Measurements from ENCODE around the gene PLEKHH1. TPM values are rescaled to one million over a fixed set of nuclear protein-coding genes. Genes with fewer than 3 reads are reported as not detected.

The PLEKHH1 gene
- total and polyA plus RNA-seq, 11 donors, result 2.4 to 9.2 (median 5.2) TPM

GRCh38 chr14:67549734-67550133 is 16.6 kb downstream of the PLEKHH1 start:
- no peaks in the 10 kb centered on the region for H3K4me1 ChIP-seq
- H3K27me3 ChIP-seq, result no peaks in the 10 kb centered on the region
- no peak overlapping the region for H3K4me3 ChIP-seq
- no peaks in the 10 kb centered on the region for H3K36me3 ChIP-seq
- DNase-seq (no peak), ATAC-seq (no peak)
- no peak for TF ChIP-seq CTCF (IDR thresholded peaks at IDR 0.05)
- no peak for TF ChIP-seq POLR2A (IDR thresholded peaks at IDR 0.05)
- no peak overlapping the region for H3K27ac ChIP-seq
- WGBS, 4 donors, result 74 to 89% (median 84%) methylated on average over 4 of the region's 4 CpGs
- intact Hi-C loops (cut with DNase I), result no loop called here
- H3K9me3 ChIP-seq, result peaks cover 0 to 3% (median 0%) of the 10 kb centered on the region in 12 donors

- Histone ChIP-seq H3K4me1 (no peaks in the 10 kb centered on the region), H3K27me3 (no peaks in the 10 kb centered on the region), H3K27ac (no peak overlapping the region), H3K36me3 (no peaks in the 10 kb centered on the region), H3K9me3 (no peaks in the 10 kb centered on the region), H3K4me3 (no peak overlapping the region)
- WGBS, 4 donors, result 85 to 97% (median 92%) methylated on average over 3 of the region's 3 CpGs
- ATAC-seq (no peak), DNase-seq (no peak)
- intact Hi-C loops (cut with DNase I), result no loop called here
- TF ChIP-seq CTCF (IDR thresholded peaks at IDR 0.05) (no peak), POLR2A (IDR thresholded peaks at IDR 0.05) (no peak)
Measured at GRCh38 chr14:67551123-67551522, 18.0 kb downstream of the PLEKHH1 start.

- no peaks in the 10 kb centered on the region for H3K9me3 ChIP-seq
- H3K4me1 ChIP-seq, result no peaks in the 10 kb centered on the region
- ATAC-seq, result no peak
- no peak for DNase-seq
- no peak overlapping the region for H3K4me3 ChIP-seq
- intact Hi-C loops (cut with DNase I), result no loop called here
- H3K27ac ChIP-seq, result no peak overlapping the region
- TF ChIP-seq POLR2A (IDR thresholded peaks at IDR 0.05) (no peak), CTCF (IDR thresholded peaks at IDR 0.05) (no peak)
- WGBS, 4 donors, result 55 to 67% (median 61%) methylated on average over 3 of the region's 3 CpGs
- no peaks in the 10 kb centered on the region for H3K36me3 ChIP-seq
- no peaks in the 10 kb centered on the region for H3K27me3 ChIP-seq
Measured at GRCh38 chr14:67551940-67552339, 18.9 kb downstream of the PLEKHH1 start.

- Histone ChIP-seq H3K4me1 (no peaks in the 10 kb centered on the region), H3K4me3 (no peak overlapping the region), H3K27ac (no peak overlapping the region), H3K9me3 (no peaks in the 10 kb centered on the region), H3K36me3 (no peaks in the 10 kb centered on the region), H3K27me3 (no peaks in the 10 kb centered on the region)
- intact Hi-C loops (cut with DNase I), result no loop called here
- ATAC-seq, result no peak
- WGBS, 4 donors, result 71 to 77% (median 75%) methylated on average over 3 of the region's 3 CpGs
- no peak for TF ChIP-seq POLR2A (IDR thresholded peaks at IDR 0.05)
- no peak for TF ChIP-seq CTCF (IDR thresholded peaks at IDR 0.05)
- no peak for DNase-seq
Measured at GRCh38 chr14:67553547-67553946, 20.5 kb downstream of the PLEKHH1 start.
